Uterus (tissue), 4 donors: ENCODE data around the gene SORBS1. TPM values are rescaled to one million over a fixed set of nuclear protein-coding genes. Genes with fewer than 3 reads are reported as not detected.
A peak's percentile ranks its signal among the peaks of the same experiment; 100 is the strongest.

Experiments used
- DNase-seq, 2 donors: peaks; one replicate each; pipeline ENCODE4 v3.0.0-alpha.2; 2019 to 2020
- H3K27ac ChIP-seq, 2 donors: fragments of 200-600 bp; sonication (generic); 1 replicate in 1 of 2; 2 replicates in 1 of 2; pipeline ENCODE4 v1.5.1; 2016 to 2018
- H3K27me3 ChIP-seq, 2 donors: fragments of 200-600 bp; sonication (generic); one replicate each; pipeline ENCODE4 v1.5.1; 2018 to 2019; ENCODE audit warnings: control low read depth in 1 of 2
- H3K36me3 ChIP-seq, 2 donors: fragments of 200-600 bp; sonication (generic); one replicate each; pipeline ENCODE4 v1.5.1; 2019; ENCODE audit warnings: control low read depth in 1 of 2
- H3K4me1 ChIP-seq, 2 donors: fragments of 200-600 bp; sonication (generic); one replicate each; pipeline ENCODE4 v1.5.1; 2018 to 2019; ENCODE audit warnings: control low read depth in 1 of 2
- H3K4me3 ChIP-seq, 2 donors: fragments of 200-600 bp; sonication (generic); 1 replicate in 1 of 2; 2 replicates in 1 of 2; pipeline ENCODE4 v1.5.1; 2018 to 2019; ENCODE audit warnings: mild to moderate bottlenecking in 1 of 2
- H3K9me3 ChIP-seq, 2 donors: fragments of 200-600 bp; sonication (generic); one replicate each; pipeline ENCODE4 v1.5.1; 2019; ENCODE audit warnings: control low read depth in 1 of 2
- CTCF ChIP-seq, 4 experiments: fragments of 200-600 bp in 2 of 4; fragments of 450-650 bp in 2 of 4; sonication (generic) in 2 of 4; IDR thresholded peaks; one replicate each; pipeline ENCODE4 v1.5.1; 2016 to 2019; ENCODE audit warnings: antibody characterized with exemption in 4 of 4, mild to moderate bottlenecking in 2 of 4, moderate library complexity in 1 of 4
- POLR2A ChIP-seq, 2 donors: fragments of 450-650 bp; IDR thresholded peaks; one replicate each; pipeline ENCODE4 v1.6.1; 2016; ENCODE audit warnings: antibody characterized with exemption in 2 of 2, mild to moderate bottlenecking in 1 of 2, moderate library complexity in 1 of 2
- intact Hi-C: fragments of 100-400 bp; cut with DNase I; formaldehyde crosslinking; loops from one replicate; pipeline ENCODE4 v1.15.1; 2023; ENCODE audit warnings: low total_unique reads
- total RNA-seq, 4 donors: library from RNA; depleted of rRNA in 3 of 4; stranded (reverse); fragments of >200 nt in 3 of 4; gene quantifications; one replicate each; pipeline versions ENCODE4 v1.1.0 to v1.2.4, GENCODE V29; 2014 to 2023
- donor health status: DM: yes; HTN: yes; CAD: no.

SORBS1 gene
- total RNA-seq, 4 donors from 2014 or later, result 89.9 to 422 (median 271) TPM

DNA sequence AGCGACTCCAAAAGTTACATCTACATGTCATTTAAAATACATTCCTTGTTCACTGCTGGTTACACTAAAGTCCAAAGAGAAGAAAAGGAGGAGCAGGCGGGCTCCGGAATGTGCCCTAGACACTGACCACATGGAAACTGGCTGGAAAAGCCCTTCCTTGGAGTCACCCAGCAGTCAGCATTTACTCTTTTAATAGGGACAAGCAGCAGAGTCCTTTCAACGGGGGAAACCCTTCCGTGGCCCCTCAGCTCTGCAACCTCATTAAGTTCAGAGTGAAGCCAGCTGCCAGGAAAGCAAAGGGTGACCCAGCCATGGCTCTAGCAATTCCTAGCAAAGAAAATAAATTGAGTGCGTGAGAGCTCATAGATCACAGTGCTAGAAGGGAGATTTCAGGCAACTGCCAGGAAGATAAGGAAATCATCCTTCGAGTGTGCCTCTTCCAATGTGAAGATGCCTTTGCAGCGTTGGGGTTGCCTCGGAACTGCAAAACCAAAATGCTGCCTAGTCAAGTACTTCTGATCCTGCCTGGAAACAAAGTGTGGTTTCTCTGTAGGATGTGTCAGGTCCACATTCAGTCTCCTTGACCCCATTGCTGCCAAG lies 101.6 kb downstream of the SORBS1 start:
- H3K36me3 ChIP-seq, result no peaks in the 10 kb centered on the region
- H3K27me3 ChIP-seq, result no peaks in the 10 kb centered on the region
- DNase-seq, result peak; percentile 52 to 63
- H3K4me3 ChIP-seq, result no peak overlapping the region
- TF ChIP-seq CTCF (IDR thresholded peaks at IDR 0.05), result no peak
- no peak for TF ChIP-seq POLR2A (IDR thresholded peaks at IDR 0.05)
- no peaks in the 10 kb centered on the region for H3K9me3 ChIP-seq
- intact Hi-C loops, result no loop called here
- peak overlapping the region; percentile 55 to 93 for H3K27ac ChIP-seq
- H3K4me1 ChIP-seq, result peaks cover 4 to 6% of the 10 kb centered on the region in 2 donors

DNA sequence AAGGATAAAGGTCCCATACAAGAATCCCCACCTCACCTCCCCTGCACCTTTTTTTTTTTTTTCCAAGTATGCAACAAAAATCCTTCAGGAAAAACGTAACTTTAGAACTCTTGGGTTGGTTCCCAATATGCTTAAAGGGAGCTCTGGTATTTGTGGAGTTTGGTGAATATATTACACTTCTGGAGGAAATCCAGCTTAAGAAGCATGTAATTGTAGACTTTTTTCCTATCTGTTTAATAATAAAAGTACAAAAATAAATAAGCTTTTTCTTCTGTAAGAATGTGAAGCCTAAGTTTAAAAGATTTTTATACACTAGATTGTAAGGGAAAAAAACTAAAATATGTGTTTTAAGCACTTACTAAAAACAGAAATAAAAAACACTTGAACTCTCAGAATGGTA lies 102.3 kb downstream of the SORBS1 start:
- no peak overlapping the region for H3K4me3 ChIP-seq
- intact Hi-C loops, result no loop called here
- no peaks in the 10 kb centered on the region for H3K36me3 ChIP-seq
- H3K27me3 ChIP-seq, result no peaks in the 10 kb centered on the region
- TF ChIP-seq CTCF (IDR thresholded peaks at IDR 0.05) (no peak), POLR2A (IDR thresholded peaks at IDR 0.05) (no peak)
- DNase-seq, result no peak
- peak overlapping the region; percentile 55 to 93 for H3K27ac ChIP-seq
- H3K4me1 ChIP-seq, result peaks cover 4 to 6% of the 10 kb centered on the region in 2 donors
- no peaks in the 10 kb centered on the region for H3K9me3 ChIP-seq

DNA sequence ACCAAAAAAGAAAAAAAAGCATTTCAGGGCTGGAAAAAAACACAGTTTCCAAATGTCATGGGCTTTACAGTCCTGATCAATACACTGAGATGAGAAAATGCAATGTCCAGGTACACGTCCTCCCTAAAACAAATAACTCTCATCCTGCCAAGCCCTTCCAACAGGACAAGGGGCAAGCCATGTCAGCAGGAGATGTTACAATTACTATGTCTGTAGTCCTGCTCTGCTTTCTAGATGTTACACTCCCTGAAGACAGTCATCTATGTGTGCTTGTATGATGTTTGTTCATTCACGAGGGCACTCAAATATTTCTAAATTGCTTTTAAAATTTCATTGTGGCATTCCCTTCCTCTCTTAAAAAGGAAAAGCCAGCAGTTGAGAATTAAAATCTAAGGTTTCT lies 103.2 kb downstream of the SORBS1 start:
- H3K27me3 ChIP-seq, result no peaks in the 10 kb centered on the region
- H3K4me1 ChIP-seq, result peaks cover 4 to 6% of the 10 kb centered on the region in 2 donors
- TF ChIP-seq CTCF (IDR thresholded peaks at IDR 0.05), result no peak
- TF ChIP-seq POLR2A (IDR thresholded peaks at IDR 0.05), result no peak
- H3K9me3 ChIP-seq, result no peaks in the 10 kb centered on the region
- H3K36me3 ChIP-seq, result no peaks in the 10 kb centered on the region
- no peak overlapping the region for H3K4me3 ChIP-seq
- no peak for DNase-seq
- intact Hi-C loops, result no loop called here
- H3K27ac ChIP-seq, result peak overlapping the region in 1 of 2 donors; percentile 93

- no peaks in the 10 kb centered on the region for H3K9me3 ChIP-seq
- no peaks in the 10 kb centered on the region for H3K36me3 ChIP-seq
- DNase-seq, result no peak
- peak overlapping the region; percentile 33 to 93 for H3K27ac ChIP-seq
- H3K4me1 ChIP-seq, result peaks cover 4 to 6% of the 10 kb centered on the region in 2 donors
- intact Hi-C loops, result no loop called here
- H3K27me3 ChIP-seq, result no peaks in the 10 kb centered on the region
- no peak for TF ChIP-seq POLR2A (IDR thresholded peaks at IDR 0.05)
- no peak for TF ChIP-seq CTCF (IDR thresholded peaks at IDR 0.05)
- H3K4me3 ChIP-seq, result no peak overlapping the region
Measured at GRCh38 chr10:95457319-95457886, 103.8 kb downstream of the SORBS1 start.

- Histone ChIP-seq H3K36me3 (no peaks in the 10 kb centered on the region), H3K9me3 (no peaks in the 10 kb centered on the region), H3K4me3 (no peak overlapping the region), H3K4me1 (peaks cover 4 to 6% of the 10 kb centered on the region in 2 donors), H3K27ac (peak overlapping the region in 1 of 2 donors; percentile 93), H3K27me3 (no peaks in the 10 kb centered on the region)
- no peak for DNase-seq
- no peak for TF ChIP-seq POLR2A (IDR thresholded peaks at IDR 0.05)
- TF ChIP-seq CTCF (IDR thresholded peaks at IDR 0.05), result no peak
- intact Hi-C loops, result no loop called here
Measured at GRCh38 chr10:95456516-95456915, 104.7 kb downstream of the SORBS1 start.
